CD4-positive, alpha-beta T cell treated with Interleukin-17A for 1 hour (primary cell): ENCODE measurements around the gene ARL15.

Experiments used
- DNase-seq: peaks from one replicate; pipeline ENCODE4 v3.0.0-alpha.2; 2020

ARL15 gene

DNA sequence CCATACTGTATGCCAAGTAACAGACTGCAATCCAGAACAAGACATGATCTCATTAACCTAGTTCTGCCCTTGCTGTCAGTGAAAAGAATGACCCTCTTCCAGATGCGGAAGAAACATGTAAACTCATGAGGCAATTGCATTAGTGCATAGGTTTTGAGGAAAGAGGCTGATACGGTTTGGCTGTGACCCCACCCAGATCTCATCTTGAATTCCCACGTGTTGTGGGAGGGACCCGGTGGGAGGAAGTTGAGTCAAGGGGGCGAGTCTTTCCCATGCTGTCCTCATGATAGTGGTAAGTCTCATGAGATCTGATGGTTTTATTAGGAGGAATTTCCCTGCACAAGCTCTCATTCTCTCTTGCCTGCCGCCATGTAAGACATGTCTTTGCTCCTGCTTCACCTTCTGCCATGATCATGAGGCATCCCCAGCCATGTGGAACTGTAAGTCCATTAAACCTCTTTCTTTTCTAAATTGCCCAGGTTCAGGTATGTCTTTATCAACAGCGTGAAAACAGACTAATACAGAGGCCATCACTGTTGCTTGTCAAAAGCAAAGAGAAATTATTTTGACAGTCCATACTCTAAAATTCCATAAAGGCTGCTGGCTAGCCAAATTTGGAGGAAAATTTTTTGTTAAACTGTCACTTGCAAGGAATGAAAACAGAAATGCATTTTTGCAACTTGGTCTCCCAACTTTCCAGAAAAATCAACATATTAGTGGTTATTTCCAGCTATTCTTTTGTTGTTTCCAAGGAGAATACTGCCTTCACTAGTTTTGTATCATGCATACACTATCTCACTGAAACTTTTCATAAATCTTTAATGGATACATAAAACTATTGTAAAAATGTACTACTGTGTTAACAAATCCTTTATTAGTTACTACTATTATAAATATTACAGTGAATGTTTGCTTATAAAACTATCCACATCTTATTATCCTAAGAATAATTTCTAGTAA lies 3.2 kb upstream of the ARL15 start:
- DNase-seq = no peak

DNA sequence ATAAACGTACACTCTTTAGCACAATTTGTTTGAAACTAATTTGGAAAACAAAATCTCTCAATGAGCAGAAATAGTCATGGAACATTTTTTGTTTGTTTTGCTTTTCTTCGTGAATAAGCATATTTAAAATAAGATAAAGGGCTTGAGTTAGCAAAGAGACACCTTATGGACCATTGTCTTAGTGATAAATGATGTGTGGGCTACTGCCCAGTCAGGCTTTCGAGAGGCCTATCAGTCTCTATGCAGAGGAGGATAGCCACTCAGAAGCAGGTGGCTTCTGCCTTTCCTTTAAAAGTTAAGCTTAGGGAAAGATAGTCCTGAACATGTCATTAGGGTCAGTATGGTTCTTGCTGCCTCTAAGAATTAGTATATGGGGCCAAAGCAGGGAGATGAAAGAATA lies 2.1 kb upstream of the ARL15 start:
- DNase-seq = no peak

DNA sequence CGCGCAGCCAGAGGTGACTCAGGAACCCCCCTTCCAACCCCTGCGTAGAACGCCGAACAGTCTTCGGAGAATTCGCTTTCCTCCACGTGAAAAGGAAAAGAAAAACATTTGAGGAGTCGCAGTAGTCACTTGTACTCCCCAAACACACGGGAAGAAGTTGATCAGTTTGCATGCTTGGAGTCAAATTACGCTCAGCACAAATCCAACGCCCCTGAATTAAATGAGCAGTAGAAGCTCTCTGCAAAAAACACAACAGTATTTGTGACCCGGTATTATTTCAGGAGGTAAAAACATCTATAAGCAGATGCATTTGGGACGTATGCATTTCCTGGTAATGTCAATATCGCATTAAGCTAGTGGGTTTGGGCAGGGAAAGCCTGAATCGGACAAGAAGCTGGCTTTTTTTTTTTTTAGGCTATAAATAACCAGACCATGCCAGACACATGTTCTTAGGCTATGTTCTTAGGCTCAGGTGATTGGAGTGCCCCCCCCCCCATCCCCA lies 854 bp upstream of the ARL15 start:
- DNase-seq = peak; percentile 24

DNA sequence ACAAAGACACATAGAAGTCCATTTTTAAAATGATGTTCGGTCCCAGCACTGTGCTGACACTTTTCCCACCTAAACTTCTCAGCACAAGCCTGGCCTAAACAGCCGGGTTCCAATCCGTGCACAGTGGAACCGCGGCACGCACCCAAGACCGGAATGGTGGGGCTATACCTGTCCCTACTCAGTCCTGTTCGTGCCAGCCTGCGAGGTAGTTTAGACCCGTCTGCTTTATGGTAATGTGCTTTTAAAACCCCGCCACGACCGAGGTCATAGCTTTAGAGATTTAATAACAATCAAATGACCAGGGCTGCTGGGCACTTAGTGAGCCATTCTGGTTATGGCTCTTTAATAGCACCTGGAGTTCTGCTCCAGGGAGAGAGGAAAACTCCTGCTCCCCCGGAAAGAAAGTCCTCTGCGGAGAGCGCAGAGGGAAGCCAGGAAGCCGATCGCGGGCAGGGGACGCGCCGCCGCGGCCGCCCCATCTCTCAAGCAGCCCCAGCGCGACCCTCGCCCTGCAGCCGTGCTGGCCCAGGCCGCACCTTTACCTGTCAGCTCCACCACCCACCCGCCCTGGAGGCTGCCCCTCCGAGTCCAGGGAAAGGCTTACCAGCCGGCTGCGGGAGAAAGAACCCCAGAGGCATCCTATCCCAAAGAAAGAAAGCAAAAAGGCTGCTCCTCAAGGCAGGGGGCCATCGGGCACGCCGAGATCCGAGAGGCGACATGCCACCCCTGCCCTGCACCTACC lies 511 bp downstream of the ARL15 start:
- DNase-seq = peak; percentile 32

DNA sequence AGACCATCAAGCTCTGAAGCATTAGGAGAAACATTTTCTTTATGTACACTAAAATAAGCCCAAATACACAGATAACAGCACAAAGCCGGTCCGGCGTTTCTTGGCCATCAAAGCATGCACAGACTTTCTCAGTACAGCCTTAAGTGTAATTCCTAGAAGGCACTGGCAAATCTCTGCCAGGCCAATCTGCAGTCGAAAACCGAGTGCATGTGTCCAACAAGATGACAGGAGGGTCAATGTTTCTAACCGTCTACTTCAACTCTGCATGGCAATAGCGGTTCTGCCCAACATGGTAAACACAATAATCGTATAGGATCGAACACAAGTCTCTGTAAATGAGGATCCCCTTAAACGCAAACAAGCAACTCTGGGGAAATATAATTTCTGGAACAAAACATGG lies 1.1 kb downstream of the ARL15 start:
- no peak for DNase-seq

DNA sequence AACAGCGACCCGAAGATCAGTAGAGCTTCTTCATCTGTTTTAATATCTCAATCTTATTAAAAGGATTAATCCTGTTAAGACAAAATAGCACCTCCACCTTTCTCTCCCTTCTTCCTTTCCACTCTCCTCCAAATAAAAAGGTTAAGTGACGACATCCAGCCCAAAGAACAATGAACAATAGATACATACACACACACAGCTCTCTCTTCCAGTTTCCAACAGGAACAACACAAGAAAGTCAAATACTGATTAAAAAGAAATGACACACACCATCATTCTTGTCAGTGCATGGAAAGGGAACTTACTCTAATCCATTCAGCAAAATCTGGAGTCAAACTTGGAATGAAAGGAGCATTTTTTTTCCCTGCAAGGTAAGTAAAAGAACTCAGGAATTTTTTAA lies 2.8 kb downstream of the ARL15 start:
- no peak for DNase-seq

DNA sequence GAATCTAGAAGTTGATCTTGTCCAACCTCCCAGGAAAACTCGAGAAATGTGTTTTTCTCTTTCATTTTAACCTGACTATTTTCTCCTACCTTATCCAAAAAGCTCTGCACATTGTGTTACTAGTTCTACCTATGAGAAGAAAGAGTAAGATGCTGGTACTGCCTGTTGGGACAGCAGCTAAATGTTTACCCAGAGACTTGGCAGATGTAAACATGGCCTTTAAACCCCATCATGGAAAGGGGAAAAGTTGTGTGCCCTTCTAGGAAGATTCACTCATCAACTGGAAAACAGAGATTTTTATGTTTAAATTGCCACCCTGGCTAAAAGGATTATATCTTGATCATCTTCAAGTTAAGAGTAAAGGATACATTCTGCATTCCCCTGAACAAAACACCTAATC lies 3.5 kb downstream of the ARL15 start:
- no peak for DNase-seq

DNA sequence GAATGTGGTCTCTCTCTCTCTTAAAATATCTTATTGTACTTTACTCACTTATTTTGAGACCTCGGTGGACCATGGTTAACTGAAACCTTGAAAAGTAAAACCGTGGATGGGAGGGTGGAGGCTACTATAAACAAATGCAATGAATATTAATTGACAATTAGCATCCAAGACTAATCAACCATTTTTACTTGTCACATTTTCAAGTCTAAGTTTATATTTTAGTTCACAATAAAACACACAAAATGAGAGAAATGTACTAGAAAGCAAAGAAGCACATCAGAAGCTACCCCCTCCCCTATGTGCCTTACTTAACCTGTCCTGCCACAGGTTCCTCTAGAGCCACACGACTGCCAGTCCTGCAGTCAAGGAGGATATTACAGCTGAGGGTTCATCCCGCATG lies 4.6 kb downstream of the ARL15 start:
- no peak for DNase-seq

DNA sequence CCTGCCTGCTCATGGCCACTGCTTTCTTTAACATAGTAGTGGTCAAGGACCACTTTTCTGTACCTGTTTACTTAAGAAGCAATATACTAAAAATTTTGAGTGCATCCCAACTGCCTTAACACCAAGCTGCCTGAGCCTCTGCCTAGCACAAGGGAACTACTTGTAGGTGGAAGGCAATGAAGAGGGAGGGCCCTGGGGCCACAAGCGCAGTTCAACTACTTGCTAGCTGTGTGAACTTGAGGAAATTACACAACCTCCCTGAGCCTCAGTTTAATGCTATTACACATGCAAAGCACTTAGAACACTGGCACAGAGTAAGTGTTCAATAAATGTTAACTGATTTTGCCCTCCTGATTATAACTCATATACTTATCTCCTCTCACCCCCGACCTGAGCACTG lies 6.3 kb downstream of the ARL15 start:
- no peak for DNase-seq

DNA sequence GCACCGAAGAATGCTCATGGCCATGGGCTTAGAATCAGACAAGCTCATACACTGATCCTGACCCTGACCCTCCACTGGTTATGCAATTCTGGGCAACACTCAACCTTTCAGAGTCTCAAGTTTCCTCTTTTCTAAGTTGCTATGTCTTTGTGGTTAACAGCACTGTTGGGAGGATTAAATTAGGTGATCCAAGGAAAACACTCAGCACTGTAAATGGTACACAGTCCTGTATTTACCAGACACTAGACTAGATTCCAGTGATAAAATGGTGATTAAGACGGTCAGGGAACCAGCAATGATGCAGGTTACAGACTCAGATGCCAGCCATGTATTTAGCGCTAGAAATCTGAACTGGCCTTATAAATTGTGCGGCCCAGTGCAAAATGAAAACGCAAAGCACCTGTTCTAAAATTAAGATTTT lies 8.1 kb downstream of the ARL15 start:
- DNase-seq = no peak

DNA sequence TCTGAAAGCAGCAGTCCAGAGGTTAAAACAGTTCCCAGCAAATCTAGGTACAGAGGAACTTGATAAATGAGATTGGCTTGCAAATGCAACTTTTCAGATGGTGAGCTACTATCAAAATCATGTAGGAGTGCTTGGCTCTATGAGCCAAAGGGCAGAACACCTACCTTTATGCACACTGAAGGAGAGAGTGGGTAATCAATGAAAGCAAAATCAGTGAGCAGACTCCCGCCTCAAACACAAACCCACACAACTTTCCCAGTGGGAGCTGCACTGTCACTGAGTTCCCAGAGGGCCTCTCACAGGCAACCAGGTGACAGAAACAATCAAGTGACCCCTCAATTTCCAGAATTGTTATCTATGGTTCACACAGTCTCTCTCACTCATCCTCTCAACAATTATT lies 8.5 kb downstream of the ARL15 start:
- no peak for DNase-seq

DNA sequence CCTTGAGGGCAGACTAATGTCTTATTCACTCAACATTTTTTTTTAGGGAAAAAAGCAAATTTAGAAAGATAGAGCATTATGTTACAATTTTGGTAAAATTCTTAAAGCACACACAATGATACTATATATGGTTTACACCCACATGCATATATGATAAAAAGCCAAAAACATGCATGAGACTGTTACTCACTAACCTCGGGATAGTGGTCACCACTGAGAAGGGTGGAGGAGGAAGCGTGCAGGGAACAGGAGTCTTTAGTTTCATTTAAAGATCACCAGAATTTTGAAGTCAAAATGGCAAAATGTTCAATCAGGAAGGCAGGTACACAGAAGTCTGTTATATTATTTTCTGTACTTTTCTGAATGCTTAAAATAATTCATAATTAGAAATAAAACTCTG lies 9.2 kb downstream of the ARL15 start:
- no peak for DNase-seq

DNA sequence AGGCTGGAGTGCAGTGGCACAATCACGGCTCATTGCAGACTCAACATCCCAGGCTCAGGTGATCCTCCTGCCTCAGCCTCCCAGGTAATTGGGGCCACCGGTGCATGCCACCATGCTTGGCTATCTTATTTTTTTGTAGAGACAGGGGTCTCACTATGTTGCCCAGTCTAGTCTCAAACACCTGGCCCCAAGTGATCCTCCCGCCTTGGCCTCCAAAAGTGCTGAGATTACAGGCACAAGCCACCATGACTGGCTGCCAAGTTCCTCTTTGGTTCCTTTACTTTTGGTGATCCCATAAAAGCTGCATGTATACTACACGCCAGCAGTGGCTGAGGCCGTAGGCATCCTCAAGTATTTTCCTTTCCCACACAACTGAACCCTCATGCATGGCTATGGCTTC lies 11.4 kb downstream of the ARL15 start:
- no peak for DNase-seq

DNA sequence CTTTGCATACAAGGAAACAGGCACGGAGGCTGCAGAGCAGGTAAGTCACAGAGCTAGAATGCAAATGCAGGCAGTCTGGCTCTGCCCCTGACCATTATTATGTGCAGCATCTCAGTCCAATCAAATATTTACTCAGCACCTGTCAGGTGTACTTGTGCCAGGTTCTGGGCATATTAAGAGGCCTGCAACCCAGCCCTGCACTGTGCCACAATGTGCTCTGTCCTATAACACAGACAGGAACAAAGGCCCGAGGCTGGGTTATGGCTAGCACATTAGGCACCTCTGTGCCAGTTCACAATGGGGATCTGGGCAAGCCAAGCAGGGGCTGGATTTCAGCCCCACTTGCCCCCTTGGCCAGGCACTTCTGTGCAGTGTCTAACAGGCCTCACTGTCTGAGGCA lies 14.0 kb downstream of the ARL15 start:
- no peak for DNase-seq

DNA sequence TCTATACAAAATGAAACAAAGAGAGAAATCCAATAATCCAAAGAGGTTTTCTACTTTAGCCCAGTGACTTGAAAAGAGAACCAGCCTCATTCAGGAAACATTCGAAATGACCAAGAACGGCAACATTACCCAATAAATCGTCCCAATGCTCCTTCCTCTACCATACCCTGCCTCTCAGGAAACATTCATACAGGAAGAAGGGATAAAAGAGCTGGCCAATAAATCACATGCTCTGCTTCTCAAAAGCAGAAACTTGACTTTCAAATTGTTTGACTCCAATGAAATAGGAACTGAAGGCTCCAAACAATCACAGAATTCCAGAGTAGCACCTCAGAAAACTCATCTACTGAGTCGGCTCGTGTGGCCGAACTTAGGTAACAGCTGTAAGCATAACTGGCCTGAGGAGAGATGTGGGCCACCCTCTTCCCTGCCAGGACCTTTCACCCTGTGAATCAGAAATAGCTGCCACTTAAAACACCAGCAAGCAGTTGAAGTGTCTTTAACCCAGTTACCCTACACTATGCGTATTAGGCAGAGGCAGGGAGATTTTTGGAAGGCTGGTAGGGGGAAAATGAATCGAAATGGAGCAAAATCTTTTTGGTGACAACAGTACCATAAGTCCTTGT lies 14.6 kb downstream of the ARL15 start:
- DNase-seq = no peak

DNA sequence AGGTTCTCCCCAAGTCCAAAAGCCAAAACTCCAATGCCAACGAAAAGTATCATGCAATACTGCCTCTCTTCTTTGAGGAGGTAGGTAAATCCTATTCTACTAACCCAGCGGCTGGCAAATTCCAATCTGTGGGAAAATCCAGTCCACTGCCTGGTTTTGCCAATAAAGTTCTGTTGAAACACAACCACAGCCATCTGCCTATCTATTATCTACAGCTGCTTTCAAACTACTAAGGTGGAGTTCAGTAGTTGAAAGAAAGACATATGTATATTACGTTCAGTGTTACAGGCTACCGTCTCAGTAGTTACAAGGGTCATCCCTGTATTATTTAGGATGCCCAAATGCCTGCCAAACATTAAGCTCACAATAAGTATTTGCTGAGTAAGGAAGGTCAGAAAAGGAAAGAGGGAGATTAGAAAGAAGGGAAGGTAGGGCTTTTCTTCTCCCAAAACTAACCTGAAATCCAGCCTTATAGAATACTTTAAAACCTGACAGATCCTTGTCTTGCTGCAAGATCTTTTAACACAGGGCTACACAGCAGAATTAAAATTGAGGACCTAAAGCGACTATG lies 16.2 kb downstream of the ARL15 start:
- no peak for DNase-seq

DNA sequence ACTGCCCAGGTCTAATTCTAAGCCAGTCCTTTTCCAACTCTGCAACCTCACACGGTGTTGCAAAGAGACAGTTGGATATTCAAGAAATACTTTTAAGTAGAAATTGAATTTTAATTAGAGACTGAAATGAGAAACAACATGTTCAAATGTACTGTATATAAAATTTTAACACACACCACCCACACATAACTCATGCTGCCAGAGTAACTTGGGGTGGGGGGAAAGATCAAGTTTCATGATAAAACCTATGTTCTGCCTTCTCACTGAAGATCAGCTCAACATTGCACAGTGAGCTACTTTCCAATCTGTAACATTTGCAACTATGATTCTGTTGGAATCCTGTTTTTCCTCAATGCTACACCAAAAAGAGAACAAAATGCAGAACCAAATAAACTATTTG lies 17.5 kb downstream of the ARL15 start:
- DNase-seq = no peak

DNA sequence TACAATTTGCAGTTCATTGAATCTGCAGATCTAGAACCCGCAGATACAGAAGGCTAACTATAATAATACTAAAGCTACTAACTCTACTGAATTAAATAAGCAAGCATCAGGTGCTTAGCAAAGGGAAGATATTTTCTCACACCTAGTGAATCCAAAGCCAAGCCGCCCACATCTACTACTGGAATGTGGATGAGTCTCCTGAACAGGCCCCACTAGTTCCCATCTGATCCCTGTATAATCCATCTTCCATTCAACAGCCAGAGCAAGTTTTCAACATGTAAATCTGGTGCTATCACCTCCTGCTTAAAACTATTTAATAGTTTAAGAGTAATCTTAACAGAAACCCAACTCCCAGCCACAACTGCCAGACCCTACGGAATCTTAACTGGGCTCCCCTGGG lies 18.9 kb downstream of the ARL15 start:
- no peak for DNase-seq

DNA sequence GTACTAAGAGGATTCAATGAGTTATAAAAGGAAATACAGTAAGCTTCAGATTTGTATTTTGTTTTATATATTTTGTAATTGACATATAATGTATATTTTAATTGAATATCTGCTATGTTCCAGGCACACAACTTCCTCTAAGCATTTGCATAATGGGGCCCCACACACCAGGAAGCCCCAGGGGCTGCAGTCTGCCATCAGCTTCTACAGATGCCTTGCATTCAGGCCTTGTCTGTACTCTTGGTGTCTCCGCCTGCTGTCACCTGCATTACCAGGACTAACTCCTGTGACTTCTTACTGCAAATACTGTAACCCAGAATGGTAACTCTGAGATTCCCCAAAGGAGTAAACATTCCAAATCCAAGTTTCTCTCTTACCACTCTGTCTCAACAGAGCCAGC lies 20.6 kb downstream of the ARL15 start:
- DNase-seq = no peak

DNA sequence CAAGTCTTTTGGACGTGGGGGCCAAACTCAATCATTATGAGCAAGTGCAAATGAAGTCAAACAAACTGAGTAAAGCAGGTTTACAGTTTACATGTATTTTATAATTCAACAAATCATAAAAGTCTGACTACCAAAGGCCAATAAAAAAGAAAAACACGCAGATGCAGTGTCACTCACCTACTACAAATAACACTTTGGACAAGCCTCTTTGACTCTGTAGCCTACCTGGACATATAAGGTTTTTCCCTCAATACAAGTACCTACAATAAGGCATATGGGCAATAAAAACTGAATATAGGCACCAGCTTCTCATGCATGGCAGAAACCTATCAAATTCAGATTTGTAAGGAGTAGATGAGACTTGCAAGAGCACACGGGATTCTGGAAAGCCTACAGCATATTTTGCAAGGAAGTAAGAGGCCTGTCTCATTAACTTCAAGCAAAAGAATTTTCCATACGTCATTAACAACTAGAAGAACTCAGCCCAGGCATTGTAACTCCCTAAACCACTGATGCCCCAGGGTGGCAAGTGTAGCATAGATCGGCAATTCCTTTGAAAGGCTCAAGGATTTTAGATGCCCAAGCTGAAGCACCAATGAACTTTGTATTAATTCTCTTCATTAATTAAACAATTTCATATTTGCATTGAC lies 21.7 kb downstream of the ARL15 start:
- DNase-seq = no peak

DNA sequence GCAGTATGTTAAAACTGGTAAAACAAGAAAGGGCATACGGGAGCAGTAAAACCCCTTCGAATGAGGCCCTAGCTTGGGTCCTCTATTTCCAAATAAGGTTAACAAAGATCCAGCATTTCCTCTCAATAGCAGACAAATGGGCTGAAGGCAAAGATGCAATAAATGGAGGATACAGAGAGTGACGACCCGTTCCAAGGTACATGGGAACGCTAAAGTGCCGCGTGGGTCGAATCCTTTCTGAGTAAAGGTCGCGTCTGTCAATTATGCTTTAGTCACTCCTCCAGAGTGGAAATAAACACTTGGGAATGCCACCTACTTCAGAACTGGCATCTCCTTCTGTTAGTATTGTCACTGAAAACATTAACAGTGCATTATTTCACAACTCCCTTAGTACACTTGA lies 24.7 kb downstream of the ARL15 start:
- DNase-seq = no peak

DNA sequence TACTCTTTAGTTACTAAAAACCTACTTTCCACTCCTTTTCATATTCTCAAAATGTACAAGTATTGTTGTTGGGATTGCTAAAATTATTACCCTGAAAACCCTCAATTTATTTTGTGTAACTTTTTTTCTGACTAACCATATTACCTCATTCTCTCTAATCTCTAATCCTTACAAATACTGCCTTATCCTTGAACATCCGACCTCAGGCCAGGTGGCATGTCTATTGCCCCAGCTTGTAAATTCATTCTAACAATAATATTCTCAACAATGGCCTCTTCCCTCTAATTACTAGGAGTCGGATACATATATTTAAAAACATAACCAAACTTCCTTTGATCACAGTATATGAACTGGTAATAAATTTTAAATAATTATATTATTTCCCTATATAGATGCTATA lies 25.8 kb downstream of the ARL15 start:
- DNase-seq = no peak

DNA sequence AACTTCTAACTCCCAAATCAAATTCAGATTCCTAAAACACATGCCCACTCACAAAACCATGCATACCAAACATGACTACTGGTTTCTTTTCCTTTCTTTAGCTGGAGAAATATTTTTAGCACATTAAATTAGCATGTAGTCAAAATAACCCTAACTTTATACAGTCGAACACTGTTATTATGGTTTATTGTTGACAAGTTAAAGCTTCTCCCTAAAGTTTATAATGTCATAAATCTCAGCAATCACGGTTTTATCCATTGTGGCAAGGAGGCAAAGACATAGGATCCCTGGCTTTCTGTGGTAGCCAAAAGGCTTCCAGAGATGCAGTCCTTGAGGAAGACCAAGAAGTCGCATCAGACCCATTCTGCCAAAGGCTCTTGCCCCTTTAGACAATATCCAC lies 27.5 kb downstream of the ARL15 start:
- DNase-seq = no peak
